Endothelial cell of umbilical vein (primary cell): ENCODE data around the gene MBOAT2.

ENCODE experiments used
- MYC ChIP-seq: IDR thresholded peaks from one replicate; pipeline ENCODE4 v1.6.1; 2011; ENCODE audit warnings: mild to moderate bottlenecking, low read depth, low read length
- POLR2A ChIP-seq: IDR thresholded peaks from 2 replicates; pipeline ENCODE4 v1.6.1; 2012; ENCODE audit warnings: low read depth, mild to moderate bottlenecking, control low read depth, low read length

GRCh38 chr2:8966123-8966908, 37.2 kb downstream of the MBOAT2 start:
- TF ChIP-seq POLR2A (no peak), MYC (no peak)
